NCI-H2107 treated with DMSO at 0.1 percent for 48 hours (cell line): ENCODE measurements around the gene DNAJC1.
A peak's percentile ranks its signal among the peaks of the same experiment; 100 is the strongest.
"Not testable (repeated sequence)": the region's sequence is repeated elsewhere in the genome, so short reads cannot be mapped to it uniquely, and the experiment has no call there.

Source experiments
- DNase-seq: peaks from one replicate; lab custom pipeline; 2025; ENCODE audit not compliant: unreplicated experiment; lab: John Stamatoyannopoulos, UW

The DNAJC1 gene, protein sequence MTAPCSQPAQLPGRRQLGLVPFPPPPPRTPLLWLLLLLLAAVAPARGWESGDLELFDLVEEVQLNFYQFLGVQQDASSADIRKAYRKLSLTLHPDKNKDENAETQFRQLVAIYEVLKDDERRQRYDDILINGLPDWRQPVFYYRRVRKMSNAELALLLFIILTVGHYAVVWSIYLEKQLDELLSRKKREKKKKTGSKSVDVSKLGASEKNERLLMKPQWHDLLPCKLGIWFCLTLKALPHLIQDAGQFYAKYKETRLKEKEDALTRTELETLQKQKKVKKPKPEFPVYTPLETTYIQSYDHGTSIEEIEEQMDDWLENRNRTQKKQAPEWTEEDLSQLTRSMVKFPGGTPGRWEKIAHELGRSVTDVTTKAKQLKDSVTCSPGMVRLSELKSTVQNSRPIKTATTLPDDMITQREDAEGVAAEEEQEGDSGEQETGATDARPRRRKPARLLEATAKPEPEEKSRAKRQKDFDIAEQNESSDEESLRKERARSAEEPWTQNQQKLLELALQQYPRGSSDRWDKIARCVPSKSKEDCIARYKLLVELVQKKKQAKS

DNA sequence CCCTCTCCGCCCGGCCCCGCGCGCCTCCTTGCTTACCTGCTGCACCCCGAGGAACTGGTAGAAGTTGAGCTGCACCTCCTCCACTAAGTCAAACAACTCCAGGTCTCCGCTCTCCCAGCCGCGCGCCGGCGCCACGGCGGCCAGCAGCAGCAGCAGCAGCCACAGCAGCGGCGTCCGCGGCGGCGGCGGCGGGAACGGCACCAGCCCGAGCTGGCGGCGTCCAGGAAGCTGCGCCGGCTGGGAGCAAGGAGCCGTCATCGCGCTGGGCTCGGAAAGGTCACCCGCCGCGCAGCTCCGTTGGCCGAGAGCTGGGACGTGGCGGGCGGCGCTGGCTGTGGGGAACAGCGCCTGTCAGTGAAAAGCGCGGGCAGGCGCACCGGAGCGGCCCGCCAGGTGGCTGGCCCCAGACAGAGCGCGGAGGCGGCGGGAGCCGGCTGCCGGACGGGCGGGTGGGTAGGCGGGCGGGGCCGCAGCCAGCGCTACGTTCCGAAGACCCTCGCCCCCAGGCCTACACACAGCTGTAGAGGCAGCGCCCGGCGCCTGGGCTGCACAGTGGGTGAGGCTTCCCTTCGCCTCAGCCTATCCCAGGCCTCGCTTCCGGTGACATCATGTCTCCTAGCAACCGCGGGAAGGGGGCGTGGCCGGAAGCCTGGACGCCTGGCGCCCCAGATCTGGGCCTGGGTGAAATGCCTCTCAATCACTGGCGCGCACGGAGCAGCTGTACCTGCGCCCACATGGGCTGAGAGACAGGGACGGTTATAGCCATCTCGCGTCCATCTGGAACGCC is at the start of gene DNAJC1:
TSS of gene DNAJC1 (minus strand) at position 554 of the 787 bp plus-strand sequence. CDS start at position 258, 296 bp downstream.
- DNase-seq = peak; percentile 60

DNA sequence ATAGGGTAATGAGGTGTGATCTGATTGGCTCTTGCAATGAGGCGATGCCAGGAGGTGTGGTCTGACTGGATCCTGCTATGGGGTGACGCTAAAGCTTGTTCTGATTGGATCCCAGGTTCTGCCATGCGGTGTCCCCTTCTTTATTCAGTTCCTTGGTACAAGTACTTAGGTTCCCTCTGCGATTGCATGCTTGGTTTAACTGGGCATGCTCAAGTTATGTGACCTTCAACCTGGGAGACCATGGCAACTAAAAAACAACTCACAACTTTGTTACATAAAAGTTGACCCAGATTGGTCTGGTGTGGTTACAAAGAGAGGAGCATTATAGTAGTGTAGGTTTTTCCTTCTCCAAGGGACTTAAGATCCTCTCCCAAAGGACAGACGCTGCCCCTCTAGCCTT is 49.5 kb upstream of the DNAJC1 start:
- DNase-seq = no peak

DNA sequence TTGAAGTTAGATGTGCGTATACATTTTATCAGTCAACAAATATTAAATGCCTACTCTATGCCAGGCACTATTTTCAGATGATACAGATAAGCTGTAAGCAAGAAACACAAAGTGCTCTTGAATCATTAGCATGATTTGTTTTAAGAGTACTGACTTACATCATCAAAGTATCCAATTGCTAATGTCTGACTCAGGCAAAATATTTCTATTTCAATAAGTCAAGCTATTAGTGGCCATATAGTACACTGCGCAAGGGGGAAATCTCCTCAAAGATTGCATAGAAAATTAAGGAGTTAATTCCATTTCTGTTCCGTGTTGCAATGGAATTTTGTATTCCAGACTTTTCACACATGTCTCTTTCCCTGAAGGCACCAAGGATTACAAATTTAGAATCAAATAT is 46.1 kb upstream of the DNAJC1 start:
- no peak for DNase-seq

DNA sequence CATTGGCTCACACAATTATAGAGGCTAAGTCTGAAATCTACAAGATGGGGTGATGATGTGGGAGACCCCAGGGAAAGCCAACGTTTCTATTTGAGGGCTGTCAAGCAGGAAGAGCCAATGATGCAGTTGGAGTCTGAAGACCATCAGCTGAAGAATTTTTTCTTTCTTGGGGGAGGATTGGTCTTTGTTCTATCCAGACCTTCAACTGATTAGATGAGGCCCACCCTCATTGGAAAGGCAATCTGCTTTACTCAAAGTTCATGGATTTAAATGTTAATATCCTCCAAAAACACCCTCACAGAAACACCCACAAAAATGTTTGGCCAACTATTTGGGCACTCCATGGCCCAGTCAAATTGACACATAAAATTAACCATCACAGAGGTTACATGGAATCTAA is 44.3 kb upstream of the DNAJC1 start:
- no peak for DNase-seq

DNA sequence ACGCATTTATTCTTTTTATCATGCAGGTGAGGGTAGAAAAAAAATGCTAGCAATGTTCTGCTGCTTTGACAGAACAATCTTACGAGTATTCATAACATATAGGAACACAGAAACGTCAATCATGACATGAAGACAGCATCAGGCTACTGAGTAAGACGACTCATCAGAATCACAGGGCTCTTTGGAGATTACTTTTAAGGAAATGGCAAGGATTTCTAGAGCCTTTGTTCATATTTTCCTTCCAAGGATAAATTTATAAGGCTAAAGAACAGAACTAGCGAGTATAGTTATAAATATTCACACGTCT is 39.8 kb upstream of the DNAJC1 start:
- no peak for DNase-seq

DNA sequence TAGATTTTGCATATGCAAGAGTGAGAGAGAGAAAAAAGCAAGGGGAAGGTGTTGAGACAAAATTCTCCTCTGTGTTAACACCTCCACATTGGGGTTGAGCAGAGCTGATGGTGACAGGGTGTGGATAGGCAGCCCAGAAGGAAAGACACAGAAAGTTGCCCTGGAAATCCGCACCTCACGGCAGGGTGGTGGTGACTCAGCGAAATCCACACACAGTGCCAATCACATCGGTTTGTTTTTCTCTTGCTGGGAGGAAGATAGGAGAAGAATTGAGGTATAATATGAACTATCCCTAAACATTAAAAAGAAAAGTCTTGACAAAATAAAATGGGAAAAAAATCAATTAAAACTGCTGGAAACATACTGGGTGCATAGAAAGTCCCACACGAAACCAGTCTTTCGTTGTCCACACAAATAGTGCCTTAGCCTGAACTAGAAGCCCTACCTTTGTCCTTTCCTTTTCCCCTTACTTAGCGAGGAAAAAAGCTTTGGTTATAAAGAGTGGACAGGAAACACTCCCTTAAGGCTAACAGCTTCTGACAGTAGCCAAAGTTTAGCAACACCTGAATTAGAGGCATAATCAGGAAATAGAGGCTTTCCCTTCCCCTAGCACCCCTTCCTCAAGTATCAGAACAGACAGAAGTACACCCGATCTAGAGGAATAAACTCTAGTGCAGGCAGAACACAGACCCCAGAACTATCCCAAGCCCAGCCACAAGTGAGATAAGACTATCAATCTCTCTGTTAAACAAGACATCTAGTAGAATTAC is 39.2 kb upstream of the DNAJC1 start:
- DNase-seq = no peak

DNA sequence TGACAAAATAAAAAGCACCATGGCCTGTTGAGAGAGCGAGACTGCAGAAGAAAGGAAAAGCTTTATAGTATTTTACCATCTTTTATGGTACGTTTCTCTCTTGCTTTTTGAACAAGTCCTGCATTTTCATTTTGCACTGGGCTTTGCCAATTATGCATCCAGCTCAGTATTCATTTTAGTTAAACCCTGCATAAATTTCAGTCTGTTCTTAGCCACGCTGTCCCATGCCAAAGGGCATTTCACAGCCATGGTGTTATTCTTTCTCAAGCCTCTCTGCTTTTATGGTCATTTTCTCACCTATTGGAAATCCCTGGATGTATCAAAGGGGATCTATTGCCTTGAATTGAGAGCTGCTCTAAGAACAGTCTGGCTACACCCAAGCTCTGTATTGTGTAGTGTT is 30.8 kb upstream of the DNAJC1 start:
- DNase-seq = no peak

DNA sequence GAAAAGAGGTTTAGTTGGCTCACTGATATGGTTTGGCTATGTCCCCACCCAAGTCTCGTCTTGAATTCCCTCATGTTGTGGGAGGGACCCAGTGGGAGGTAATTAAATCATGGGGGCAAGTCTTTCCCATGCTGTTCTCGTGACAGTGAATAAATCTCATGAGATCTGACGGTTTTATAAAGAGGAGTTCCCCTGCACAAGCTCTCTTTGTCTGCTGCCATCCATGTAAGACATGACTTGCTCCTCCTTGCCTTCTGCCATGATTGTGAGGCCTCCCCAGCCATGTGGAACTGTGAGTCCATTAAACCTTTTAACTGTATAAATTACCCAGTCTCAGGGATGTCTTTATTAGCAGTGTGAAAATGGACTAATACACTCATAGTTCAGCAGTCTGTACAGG is 28.7 kb upstream of the DNAJC1 start:
- DNase-seq = not testable (repeated sequence)

DNA sequence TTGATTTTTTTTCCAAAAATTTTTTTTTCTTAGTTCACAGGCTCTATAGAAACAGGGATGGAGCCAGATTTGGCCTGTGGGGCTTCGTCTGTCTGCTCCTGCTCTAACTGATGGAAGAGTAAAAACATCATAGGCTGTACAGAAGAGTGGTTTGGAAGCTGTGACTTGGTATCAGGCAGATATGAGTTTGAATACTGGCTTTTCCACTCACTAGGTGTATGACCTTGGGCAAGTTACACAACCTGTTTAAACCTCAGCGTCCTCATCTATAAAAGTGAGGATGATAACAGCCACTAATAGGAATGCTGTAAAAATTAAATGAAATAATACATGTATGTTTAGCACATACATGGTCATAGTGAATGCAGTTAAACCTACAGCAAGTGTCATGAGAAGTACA is 26.9 kb upstream of the DNAJC1 start:
- DNase-seq = no peak

DNA sequence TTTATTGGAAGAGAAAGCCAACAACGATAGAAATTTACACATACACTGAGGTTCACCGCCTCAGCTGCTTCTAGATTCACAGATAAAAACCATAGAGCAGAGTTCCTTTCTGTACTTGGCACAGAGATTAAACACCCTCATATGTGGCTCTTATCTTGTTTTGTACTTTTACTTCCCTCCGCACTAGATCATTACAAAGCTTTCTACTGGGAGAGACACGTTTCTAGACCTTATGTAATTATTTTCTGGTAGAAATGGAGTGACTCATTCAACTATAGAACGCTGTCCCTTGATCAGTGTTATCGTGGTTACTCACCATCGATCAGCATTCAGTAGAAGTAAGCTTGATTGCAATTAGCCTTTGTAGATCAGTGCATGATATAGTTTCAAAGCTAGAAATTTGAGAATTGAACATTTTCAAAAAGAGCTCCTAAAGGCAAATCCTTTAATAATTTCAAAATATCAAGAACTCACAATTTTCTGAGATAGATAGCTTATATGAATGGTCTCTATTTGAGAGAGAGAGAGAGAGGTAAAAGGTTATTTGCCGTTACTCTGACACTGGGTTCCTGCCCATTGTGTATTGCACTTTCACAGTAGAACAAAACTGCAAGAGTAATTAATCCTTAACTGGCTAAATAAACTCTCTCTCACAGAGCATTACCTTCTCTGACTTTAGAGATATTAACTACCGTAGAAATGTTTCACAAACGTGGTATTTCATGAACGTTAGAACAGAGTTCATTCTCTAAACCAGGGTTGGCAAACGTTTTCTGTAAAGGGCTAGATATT is 26.1 kb upstream of the DNAJC1 start:
- no peak for DNase-seq

DNA sequence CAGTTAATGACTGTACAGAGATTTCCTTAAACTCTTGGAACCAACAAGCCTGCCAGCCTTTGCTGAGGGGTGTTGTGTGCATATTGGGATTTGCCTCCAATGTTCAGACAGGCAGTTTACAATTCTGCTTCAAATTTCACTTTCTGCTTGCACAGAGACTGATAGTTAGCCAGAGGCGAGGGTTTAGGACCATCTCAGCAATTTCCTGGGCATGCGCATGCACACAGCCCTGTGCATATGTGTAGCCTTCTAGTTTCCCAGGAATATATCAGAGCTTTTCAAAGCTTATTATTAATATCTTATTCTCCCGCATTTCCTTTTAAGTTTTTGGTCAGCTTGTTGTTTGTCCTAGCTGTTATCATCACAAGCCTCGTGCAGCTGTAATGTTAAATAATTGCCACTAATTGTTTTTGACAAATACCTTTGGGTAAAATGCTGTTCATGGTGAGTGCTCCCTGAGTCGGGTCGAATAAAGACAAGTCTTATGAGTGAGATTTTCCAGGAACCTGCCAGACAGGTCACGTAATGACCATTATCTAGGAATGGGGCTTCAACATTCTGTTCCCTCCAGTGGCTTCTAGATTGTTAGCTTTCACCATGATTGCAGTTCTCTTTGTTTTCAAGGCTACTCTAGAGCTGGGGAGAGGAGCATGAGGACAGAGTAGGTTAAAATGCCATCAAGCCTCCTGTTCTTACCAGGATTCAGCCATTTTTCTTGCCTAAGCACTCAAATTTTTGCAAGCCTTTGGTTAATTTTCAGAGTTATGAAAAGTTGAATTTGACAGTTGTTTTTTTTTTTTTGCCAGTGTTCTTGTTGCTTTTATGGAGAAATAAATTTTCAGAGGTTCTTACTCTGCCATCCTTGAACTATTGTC is 24.1 kb upstream of the DNAJC1 start:
- DNase-seq = no peak

DNA sequence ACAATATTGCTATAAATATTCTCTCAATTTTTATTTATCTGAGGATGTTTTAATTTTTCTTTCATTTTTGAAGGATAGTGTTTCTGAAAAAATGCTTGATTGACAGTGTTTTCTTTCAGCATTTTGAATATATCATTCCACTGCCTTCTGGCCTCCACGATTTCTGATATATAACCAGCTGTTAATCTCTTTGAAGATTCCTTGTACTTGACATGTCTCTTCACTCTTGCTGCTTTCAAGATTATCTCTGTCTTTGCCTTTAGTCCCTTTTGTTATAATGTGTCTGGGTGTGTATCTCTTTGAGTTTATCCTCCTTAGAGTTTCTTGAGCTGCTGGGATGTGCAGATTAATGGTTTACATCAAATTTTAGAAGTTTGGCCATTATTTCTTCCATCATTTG is 22.8 kb upstream of the DNAJC1 start:
- DNase-seq = no peak

DNA sequence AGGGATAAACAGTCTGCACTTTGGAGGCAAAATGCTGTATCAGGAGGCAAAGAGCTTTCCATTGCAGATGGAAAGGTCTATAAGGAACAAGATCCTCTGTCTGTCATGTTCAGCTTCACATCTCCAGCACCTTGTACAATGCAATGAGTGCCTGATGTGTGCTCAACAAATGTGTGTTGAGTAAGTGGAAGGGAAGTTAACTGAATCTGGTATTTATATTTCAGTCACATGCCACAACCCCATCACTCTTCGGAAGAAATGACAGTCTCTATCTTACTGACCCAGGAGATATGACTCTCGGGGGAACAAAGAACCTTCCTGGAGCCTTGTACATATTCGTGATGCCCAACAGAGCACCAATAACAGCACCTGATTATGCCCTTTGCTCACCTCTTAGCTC is 20.0 kb upstream of the DNAJC1 start:
- no peak for DNase-seq

DNA sequence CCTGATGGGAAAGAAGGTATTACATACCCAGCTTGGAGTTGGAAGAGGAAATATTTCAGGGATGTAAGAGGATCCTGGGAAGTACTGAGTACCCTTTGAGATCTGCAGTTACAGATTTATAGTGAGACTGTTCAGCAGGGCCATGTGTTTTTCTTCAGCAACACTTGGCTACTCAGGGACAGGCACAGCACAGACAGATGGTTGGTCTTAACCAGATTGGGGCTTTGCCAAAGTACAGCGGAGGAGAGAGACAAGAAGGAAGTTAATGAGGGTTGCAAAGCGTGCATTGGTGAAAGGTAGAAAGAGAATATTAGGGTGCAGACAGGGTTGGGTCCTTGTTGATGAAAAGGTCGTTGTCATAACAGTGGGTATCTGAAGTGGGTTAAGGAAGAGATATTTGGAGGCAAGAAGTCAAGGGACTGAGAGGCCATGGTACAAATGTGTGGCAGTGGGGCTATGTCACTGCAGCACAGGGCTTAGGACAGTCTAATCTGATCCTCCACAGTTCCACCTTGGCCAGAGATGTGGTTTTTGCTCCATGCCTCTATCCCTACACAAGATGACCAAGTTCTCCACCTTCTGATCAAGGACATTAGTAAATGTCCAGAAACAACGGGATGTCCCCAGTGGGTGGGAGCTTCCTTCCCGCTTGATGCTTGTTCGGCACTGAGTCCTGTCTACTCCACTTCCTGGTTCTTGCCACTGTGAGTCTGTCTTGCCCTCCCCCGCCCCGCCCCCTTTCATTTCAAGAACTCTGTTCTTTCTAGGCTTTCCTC is 18.9 kb upstream of the DNAJC1 start:
- DNase-seq = no peak

DNA sequence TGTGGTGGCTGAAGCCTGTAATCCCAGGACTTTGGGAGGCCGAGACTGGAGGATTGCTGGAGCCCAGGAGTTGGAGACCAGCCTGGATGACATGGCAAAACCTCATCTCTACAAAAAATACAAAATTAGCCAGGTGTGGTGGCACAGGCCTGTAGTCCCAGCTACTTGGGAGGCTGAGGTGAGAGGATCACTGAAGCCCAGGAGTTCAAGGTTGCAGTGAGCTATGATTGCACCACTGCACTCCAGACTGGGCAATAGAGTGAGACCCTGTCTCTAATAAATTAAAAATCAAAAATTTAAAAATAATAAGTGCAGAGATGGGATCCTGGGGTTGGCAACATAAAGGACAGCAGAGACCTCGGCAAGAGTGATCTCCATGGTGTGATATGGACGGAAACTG is 17.6 kb upstream of the DNAJC1 start:
- DNase-seq = not testable (repeated sequence)

DNA sequence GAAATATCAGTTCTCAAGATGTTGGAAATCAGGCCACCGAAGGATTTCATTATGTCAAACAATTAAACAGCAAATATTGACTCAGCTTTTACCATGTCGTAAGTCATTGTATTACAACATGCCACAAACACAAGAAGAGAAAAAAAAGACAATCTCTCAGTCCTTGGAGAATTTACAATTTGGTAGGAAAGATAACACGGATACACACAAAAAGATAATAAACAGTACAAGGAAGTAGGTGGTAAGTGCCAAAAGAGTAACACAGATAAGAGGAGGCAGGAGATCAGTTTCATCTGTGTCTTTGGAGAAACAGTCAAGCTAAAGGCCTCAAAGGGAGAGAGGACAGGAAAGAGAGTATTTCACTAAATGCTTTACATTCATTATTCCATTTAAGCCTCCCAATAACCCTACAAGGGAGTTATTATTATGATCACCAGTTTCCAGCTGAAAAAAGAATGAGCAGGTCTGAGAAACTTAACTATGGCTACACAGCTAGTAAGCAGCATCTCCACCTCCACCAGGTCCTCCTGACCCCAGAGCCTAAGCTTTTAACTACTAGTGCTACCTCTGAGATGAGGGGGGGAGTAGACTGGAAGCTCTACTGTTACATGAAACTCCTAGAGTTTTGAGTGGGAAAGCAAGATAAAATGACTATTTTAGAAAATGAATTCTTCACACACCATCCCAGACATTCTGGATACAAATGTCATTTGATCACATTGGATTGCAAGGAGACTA is 13.9 kb upstream of the DNAJC1 start:
- no peak for DNase-seq

DNA sequence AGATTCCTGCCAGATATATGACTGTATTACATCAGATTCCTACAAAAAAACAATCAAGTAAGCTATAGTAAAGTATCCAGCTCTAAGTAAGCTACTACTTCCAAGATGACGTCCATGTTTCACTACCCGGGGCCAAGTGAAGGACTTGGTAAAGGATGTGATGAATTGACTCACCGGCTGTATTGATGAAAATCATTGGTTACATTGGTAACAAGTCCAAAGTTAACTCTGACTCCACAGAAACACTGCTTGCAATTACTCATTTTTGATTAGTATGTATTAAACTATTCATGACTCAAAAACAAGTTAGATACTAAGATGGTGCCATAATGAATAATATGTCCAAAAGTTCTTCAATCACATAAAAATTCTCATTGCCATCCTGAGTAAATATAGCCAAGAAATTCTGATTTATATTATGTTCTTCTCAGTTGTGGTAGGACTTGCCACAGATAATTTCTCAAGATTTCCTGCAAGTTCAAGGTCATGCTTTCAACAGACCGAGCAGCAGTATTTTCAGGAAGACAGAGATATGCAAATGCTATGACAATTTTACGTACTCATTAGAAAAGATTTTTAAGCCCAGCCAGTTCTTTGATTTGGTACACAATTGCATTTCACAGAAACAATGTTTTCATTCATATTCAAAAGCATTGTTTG is 12.6 kb upstream of the DNAJC1 start:
- no peak for DNase-seq

DNA sequence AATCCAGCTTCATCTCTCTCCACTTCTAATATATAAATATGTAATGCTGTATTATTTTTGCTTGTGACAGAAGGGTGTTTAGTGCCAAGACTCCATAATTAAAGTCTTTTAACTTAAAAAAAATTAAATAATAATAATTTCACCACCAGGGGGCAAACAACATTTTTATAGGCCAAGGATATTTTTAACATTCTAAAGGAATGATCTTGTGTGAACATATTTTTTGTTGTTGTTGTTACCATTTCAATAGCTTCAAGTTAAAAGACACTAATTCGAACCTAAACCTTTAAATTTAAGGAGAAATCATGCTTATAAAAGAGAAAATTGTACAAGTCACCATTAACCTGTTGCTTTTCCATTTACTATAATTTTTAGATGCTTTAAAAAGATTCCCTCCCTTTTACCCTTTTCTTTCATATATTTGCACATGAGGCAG is 7.5 kb upstream of the DNAJC1 start:
- no peak for DNase-seq
